GM10847 (cell line): Measurements from ENCODE around the gene ZNF431.

Experiments
- POLR2A ChIP-seq: IDR thresholded peaks from 2 replicates; pipeline ENCODE4 v1.6.1; 2011; ENCODE audit not compliant: insufficient read length; ENCODE audit errors: extremely low read depth

ZNF431 gene

GRCh38 chr19:21141787-21142464 lies at the start of gene ZNF431:
ZNF431 (plus strand) TSS chr19:21142040; CDS start chr19:21142184, 144 bp downstream.
- peak; percentile 70 for TF ChIP-seq POLR2A

GRCh38 chr19:21092109-21092508 lies 49.7 kb upstream of the ZNF431 start:
- no peak for TF ChIP-seq POLR2A

- no peak for TF ChIP-seq POLR2A
Observed at GRCh38 chr19:21094347-21095025, 47.4 kb upstream of the ZNF431 start.

GRCh38 chr19:21098291-21098690 lies 43.5 kb upstream of the ZNF431 start:
- TF ChIP-seq POLR2A, result no peak

GRCh38 chr19:21101521-21102242 lies 40.2 kb upstream of the ZNF431 start:
- TF ChIP-seq POLR2A, result no peak

GRCh38 chr19:21109116-21109515 lies 32.7 kb upstream of the ZNF431 start:
- TF ChIP-seq POLR2A, result no peak

GRCh38 chr19:21110183-21110582 lies 31.7 kb upstream of the ZNF431 start:
- no peak for TF ChIP-seq POLR2A

- no peak for TF ChIP-seq POLR2A
Observed at GRCh38 chr19:21115430-21115829, 26.4 kb upstream of the ZNF431 start.

GRCh38 chr19:21117041-21117907 lies 24.6 kb upstream of the ZNF431 start:
- no peak for TF ChIP-seq POLR2A

GRCh38 chr19:21126078-21126477 lies 15.8 kb upstream of the ZNF431 start:
- no peak for TF ChIP-seq POLR2A

GRCh38 chr19:21127001-21127400 lies 14.8 kb upstream of the ZNF431 start:
- no peak for TF ChIP-seq POLR2A

- TF ChIP-seq POLR2A, result no peak
Observed at GRCh38 chr19:21127898-21128297, 13.9 kb upstream of the ZNF431 start.

GRCh38 chr19:21128901-21129698 lies 12.7 kb upstream of the ZNF431 start:
- TF ChIP-seq POLR2A, result no peak

- no peak for TF ChIP-seq POLR2A
Observed at GRCh38 chr19:21130097-21130775, 11.6 kb upstream of the ZNF431 start.

GRCh38 chr19:21133633-21134032 lies 8.2 kb upstream of the ZNF431 start:
- no peak for TF ChIP-seq POLR2A
